Stimulated activated CD4-positive, alpha-beta T cell treated with anti-CD3 and anti-CD28 coated beads, Interleukin-2, amount 100 ng/mL, for 48 hours (primary cell): ENCODE data around the gene GFPT2.

Source experiments
- DNase-seq, 2 donors: peaks; one replicate each; pipeline ENCODE4 v3.0.0-alpha.2; 2020

The GFPT2 gene

GRCh38 chr5:180353048-180353979, at the start of gene GFPT2:
TSS of gene GFPT2 (minus strand) at chr5:180353336. CDS start at chr5:180353217, 119 bp downstream.
- DNase-seq, result peak; percentile 60 to 62

GRCh38 chr5:180402716-180403115, 49.6 kb upstream of the GFPT2 start:
- DNase-seq, result no peak

- no peak for DNase-seq
Observed at GRCh38 chr5:180401229-180401907, 48.2 kb upstream of the GFPT2 start.

- DNase-seq, result no peak
Observed at GRCh38 chr5:180400416-180400815, 47.3 kb upstream of the GFPT2 start.

- no peak for DNase-seq
Observed at GRCh38 chr5:180399401-180400215, 46.5 kb upstream of the GFPT2 start.

GRCh38 chr5:180396926-180397325, 43.8 kb upstream of the GFPT2 start:
- DNase-seq, result no peak

- no peak for DNase-seq
Observed at GRCh38 chr5:180395540-180396274, 42.6 kb upstream of the GFPT2 start.

GRCh38 chr5:180394031-180394636, 41.0 kb upstream of the GFPT2 start:
- no peak for DNase-seq

- DNase-seq, result no peak
Observed at GRCh38 chr5:180391276-180391675, 38.1 kb upstream of the GFPT2 start.

GRCh38 chr5:180390441-180391190, 37.5 kb upstream of the GFPT2 start:
- no peak for DNase-seq

- DNase-seq, result no peak
Observed at GRCh38 chr5:180389252-180390101, 36.3 kb upstream of the GFPT2 start.

GRCh38 chr5:180387798-180388197, 34.7 kb upstream of the GFPT2 start:
- DNase-seq, result no peak

- DNase-seq, result no peak
Observed at GRCh38 chr5:180382926-180383325, 29.8 kb upstream of the GFPT2 start.

- no peak for DNase-seq
Observed at GRCh38 chr5:180381851-180382480, 28.8 kb upstream of the GFPT2 start.

- no peak for DNase-seq
Observed at GRCh38 chr5:180381428-180381827, 28.3 kb upstream of the GFPT2 start.

GRCh38 chr5:180380856-180381255, 27.7 kb upstream of the GFPT2 start:
- no peak for DNase-seq

- DNase-seq, result no peak
Observed at GRCh38 chr5:180380441-180380840, 27.3 kb upstream of the GFPT2 start.

GRCh38 chr5:180379355-180380070, 26.4 kb upstream of the GFPT2 start:
- DNase-seq, result no peak
